GM21786 (cell line): Measurements from ENCODE around the gene DIS3.
"Not testable (repeated sequence)": the region's sequence is repeated elsewhere in the genome, so short reads cannot be mapped to it uniquely, and the experiment has no call there.

Source experiments
- ATAC-seq: cut with Tn5 transposase; IDR thresholded peaks from one replicate; pipeline ENCODE4 v1.9.1; 2021; ENCODE audit not compliant: unreplicated experiment

The DIS3 gene, protein sequence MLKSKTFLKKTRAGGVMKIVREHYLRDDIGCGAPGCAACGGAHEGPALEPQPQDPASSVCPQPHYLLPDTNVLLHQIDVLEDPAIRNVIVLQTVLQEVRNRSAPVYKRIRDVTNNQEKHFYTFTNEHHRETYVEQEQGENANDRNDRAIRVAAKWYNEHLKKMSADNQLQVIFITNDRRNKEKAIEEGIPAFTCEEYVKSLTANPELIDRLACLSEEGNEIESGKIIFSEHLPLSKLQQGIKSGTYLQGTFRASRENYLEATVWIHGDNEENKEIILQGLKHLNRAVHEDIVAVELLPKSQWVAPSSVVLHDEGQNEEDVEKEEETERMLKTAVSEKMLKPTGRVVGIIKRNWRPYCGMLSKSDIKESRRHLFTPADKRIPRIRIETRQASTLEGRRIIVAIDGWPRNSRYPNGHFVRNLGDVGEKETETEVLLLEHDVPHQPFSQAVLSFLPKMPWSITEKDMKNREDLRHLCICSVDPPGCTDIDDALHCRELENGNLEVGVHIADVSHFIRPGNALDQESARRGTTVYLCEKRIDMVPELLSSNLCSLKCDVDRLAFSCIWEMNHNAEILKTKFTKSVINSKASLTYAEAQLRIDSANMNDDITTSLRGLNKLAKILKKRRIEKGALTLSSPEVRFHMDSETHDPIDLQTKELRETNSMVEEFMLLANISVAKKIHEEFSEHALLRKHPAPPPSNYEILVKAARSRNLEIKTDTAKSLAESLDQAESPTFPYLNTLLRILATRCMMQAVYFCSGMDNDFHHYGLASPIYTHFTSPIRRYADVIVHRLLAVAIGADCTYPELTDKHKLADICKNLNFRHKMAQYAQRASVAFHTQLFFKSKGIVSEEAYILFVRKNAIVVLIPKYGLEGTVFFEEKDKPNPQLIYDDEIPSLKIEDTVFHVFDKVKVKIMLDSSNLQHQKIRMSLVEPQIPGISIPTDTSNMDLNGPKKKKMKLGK

DNA sequence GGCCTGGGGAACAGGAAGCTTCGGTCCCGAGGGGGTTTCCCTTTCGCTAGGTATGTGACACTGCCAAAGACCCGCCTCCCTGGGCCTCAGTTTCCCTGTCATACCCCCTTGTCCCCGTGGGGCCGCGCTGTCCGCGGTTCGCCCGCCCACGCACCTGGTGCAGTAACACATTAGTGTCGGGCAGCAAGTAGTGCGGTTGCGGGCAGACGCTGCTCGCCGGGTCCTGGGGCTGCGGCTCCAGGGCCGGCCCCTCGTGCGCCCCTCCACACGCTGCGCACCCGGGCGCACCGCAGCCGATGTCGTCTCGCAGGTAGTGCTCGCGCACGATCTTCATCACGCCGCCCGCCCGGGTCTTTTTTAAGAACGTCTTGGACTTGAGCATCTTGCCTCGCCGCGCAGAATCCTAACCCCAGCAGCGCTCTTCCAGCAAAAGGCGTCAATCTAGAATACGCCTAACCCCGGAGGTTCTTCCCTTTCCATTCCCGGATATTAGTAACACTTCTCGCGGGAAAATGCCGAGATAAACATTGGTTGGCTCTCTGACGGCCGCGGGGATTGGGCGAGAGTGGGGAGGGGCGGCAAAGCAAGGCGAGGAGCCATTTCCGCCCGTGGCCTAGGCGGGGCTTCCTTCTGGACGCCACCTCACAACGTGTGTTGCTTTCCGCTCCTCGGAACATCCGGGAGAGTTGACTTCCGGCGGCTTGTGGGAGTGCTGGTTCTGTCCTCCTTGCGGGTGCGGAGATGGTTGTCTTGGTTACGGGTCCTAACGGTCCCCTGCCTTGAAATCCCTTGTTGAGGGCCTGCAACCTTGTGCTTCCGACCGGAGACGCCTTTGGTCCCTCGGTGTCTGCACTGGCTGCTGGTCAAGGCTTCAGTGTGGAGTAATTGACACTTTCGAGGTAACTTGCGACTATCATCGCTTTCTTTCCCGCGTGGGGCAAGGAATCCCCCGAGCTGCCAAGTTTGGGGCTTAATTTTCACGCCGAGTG lies at the start of gene DIS3, which contains the start of gene PIBF1:
TSS of gene DIS3 (minus strand) at position 450 of the 989 bp plus-strand sequence. CDS start at position 382, 68 bp downstream.
TSS of gene PIBF1 (plus strand) at position 683 of the 989 bp plus-strand sequence. CDS start 1,337 bp downstream, outside the sequence.
- peak; percentile 95 for ATAC-seq

DNA sequence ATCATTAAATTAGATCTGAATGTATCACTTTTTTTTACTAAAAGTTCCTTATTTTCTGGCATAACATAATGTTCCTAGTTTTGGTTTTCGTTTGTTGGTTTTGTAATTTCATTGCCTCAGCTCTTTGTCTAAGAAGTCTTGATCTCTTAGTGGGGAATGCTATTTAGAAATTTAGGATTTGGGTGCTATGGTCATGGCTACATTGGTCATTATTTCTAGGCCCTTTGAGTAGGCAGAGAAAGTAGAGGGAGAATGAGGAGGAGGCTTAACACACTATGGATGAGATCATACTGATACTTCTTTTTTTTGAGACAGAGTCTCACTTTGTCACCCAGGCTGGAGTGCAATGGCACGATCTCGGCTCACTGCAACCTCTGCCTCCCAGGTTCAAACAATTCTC lies 42.0 kb upstream of the DIS3 start:
- no peak for ATAC-seq

- ATAC-seq, result no peak
These were observed 41.4 kb upstream of the DIS3 start for GRCh38 chr13:72823081-72823480.

- no peak for ATAC-seq
These were observed 39.2 kb upstream of the DIS3 start for GRCh38 chr13:72820898-72821279.

GRCh38 chr13:72820156-72820897 lies 38.6 kb upstream of the DIS3 start:
- no peak for ATAC-seq

DNA sequence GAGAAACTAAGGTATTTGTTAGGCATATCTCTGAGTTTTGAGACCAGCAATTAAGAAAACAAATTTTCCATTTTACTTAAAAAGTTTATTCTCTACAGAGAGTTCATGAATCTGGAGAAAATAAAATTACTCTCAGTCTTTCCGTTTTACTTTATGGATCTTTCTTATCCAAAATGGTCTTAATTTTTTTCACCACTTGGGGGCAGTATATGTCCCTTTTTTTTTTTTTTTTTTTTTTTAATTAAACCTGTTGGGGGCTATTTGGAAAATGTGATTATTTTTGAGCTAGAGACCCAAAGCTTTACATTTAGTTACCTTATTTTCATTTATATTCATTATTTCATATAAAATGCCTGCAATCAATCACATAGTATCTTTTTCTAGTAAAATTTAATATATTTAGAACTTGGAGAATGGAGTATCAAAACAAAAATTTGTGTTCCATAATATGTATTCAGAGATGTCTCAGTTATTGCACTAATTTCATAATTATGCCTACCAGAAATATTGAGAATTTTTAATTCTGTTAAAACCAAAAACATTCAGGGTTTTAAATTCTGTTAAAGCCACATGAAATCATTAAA lies 27.3 kb upstream of the DIS3 start:
- ATAC-seq, result no peak

DNA sequence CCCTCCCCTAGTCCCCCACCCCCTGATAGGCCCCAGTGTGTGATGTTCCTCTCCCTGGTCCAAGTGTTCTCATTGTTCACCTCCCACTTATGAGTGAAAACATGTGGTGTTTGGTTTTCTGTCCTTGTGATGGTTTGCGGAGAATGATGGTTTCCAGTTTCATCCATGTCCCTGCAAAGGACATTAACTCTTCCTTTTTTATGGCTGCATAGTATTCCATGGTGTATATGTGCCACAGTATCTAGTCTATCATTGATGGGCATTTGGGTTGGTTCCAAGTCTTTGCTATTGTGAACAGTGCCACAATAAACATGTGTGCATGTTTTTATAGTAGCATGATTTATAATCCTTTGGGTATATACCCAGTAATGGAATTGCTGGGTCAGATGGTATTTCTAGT lies 24.8 kb upstream of the DIS3 start:
- ATAC-seq, result not testable (repeated sequence)

GRCh38 chr13:72805676-72806346 lies 24.1 kb upstream of the DIS3 start:
- ATAC-seq, result no peak

GRCh38 chr13:72804301-72804700 lies 22.6 kb upstream of the DIS3 start:
- ATAC-seq, result no peak

DNA sequence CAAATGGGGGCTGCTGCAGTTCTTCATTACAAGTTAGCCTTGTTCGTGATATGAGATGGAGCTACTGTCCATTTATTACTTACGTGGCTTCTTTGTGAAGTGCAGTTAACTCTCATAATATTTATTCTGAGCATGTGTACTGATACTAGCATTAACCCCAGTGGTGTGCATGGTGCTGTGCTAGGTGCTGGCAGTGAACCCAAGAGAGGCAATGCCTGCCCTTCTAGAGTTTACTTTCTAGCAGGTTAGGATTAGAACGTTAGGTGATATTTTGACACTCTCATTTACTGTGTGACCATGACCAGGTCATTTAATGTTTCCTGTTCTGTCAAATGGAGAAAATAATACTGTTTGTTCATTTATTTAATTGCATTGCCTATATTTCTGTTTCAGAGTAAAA lies 17.1 kb upstream of the DIS3 start:
- no peak for ATAC-seq

DNA sequence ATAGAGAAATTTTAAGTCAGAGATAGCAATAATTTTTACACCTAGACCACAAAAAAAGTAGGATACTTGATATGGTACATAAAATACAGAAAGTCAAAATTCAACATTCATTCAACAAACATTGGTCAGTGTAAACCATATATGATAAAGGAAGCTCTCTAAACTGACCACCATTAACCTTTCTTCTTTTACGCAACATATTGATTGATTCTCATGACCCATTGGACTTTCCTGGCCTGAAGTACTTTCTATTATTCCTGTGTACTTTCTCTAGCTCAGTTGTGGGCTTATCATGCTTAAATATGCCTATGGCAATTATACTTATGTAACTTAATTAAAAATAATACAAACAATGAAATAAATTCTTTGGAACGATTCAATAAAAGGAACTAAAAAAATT lies 10.9 kb upstream of the DIS3 start:
- ATAC-seq, result no peak

DNA sequence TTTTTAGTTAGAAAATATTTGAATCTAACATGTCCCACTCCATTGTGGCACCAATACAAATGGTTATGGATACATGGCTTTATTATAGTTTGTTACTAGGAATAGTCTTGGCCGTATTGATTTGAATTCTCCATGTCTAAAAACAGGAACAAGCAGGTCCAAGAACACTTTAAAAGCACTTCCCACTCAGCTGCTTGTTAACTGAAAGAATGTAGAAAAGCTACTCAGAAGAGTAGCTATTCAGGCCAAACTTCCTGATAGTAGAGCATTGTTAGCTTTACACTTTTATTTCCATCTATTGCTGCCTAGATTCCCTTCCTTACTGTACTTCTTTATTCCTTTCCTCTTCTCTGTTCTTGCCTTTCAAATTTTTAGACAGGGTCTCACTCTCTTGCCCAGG lies 7.1 kb upstream of the DIS3 start:
- ATAC-seq, result no peak

- ATAC-seq, result not testable (repeated sequence)
These were observed 3.0 kb upstream of the DIS3 start for GRCh38 chr13:72784679-72785078.

DNA sequence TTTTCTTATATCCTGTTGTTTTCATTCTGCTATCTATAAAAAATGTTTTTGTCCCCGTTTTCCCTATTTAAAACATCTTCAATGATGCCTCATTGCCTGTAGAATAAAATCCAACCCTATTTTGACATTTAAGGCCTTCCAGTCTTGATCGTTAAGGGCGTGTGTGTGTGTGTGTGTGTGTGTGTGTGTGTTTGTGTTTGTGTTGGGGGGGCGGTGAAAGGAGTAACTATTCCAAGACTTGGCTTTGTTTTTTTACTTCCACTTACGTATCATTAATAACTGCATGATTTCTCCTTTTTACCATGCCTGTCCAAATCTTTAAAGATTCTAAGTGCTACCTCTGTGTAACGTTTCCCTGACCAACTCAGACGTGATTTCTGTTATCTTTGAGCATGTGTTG lies 1.0 kb upstream of the DIS3 start:
- ATAC-seq, result no peak

GRCh38 chr13:72774019-72774418 lies 7.7 kb downstream of the DIS3 start:
- no peak for ATAC-seq

DNA sequence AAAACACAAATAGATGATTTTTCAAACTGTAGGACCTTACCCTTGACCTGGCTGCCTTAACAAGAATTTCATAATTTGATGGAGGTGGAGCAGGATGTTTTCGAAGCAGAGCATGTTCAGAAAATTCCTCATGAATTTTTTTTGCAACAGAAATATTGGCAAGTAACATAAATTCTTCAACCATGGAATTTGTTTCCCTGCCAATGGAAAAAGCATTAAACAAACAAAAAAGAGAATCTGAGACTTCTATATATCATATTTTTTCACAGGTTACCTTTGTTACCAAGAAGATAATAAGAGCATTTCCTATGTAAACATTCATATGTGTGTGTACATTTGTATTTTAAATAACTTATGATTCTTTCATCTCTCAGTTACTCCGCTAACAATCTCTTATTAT lies 18.3 kb downstream of the DIS3 start:
- ATAC-seq, result no peak

- no peak for ATAC-seq
These were observed 21.5 kb downstream of the DIS3 start for GRCh38 chr13:72760189-72760588.

- no peak for ATAC-seq
These were observed 23.7 kb downstream of the DIS3 start for GRCh38 chr13:72757792-72758535.
